Stimulated activated CD4-positive, alpha-beta T cell treated with anti-CD3 and anti-CD28 coated beads, Interleukin-12 subunit alpha, Interleukin-12 subunit beta, amount 100 ng/mL, for 4 hours (primary cell): ENCODE results near the gene MMP13.
"Not testable (repeated sequence)": the region's sequence is repeated elsewhere in the genome, so short reads cannot be mapped to it uniquely, and the experiment has no call there.

Experiments
- DNase-seq: peaks from one replicate; pipeline ENCODE4 v3.0.0-alpha.2; 2020

MMP13 gene

GRCh38 chr11:102934735-102935134 lies 20.8 kb downstream of the MMP13 start:
- DNase-seq: no peak

- no peak for DNase-seq
Measured at GRCh38 chr11:102933627-102934026, 21.9 kb downstream of the MMP13 start.

- DNase-seq: no peak
Measured at GRCh38 chr11:102932678-102933077, 22.9 kb downstream of the MMP13 start.

- DNase-seq: no peak
Measured at GRCh38 chr11:102930451-102930850, 25.1 kb downstream of the MMP13 start.

GRCh38 chr11:102929972-102930371 lies 25.6 kb downstream of the MMP13 start:
- DNase-seq: no peak

GRCh38 chr11:102929166-102929565 lies 26.4 kb downstream of the MMP13 start:
- no peak for DNase-seq

- DNase-seq: no peak
Measured at GRCh38 chr11:102928247-102928646, 27.3 kb downstream of the MMP13 start.

GRCh38 chr11:102927624-102927990 lies 27.9 kb downstream of the MMP13 start:
- DNase-seq: no peak

- DNase-seq: no peak
Measured at GRCh38 chr11:102926961-102927623, 28.4 kb downstream of the MMP13 start.

GRCh38 chr11:102926517-102926916 lies 29.0 kb downstream of the MMP13 start:
- no peak for DNase-seq

GRCh38 chr11:102925988-102926387 lies 29.5 kb downstream of the MMP13 start:
- DNase-seq: no peak

- no peak for DNase-seq
Measured at GRCh38 chr11:102924851-102925380, 30.6 kb downstream of the MMP13 start.

GRCh38 chr11:102921587-102922220 lies 33.8 kb downstream of the MMP13 start:
- no peak for DNase-seq

GRCh38 chr11:102920118-102920684 lies 35.3 kb downstream of the MMP13 start:
- no peak for DNase-seq

GRCh38 chr11:102915044-102915375 lies 40.5 kb downstream of the MMP13 start:
- no peak for DNase-seq

- DNase-seq: no peak
Measured at GRCh38 chr11:102914238-102915043, 41.1 kb downstream of the MMP13 start.

GRCh38 chr11:102912482-102912830 lies 43.1 kb downstream of the MMP13 start:
- DNase-seq: no peak

GRCh38 chr11:102911758-102912481 lies 43.6 kb downstream of the MMP13 start:
- DNase-seq: no peak

- not testable (repeated sequence) for DNase-seq
Measured at GRCh38 chr11:102905848-102906247, 49.7 kb downstream of the MMP13 start.

GRCh38 chr11:102903895-102904294 lies 51.6 kb downstream of the MMP13 start:
- DNase-seq: not testable (repeated sequence)

GRCh38 chr11:102900346-102900745 lies 55.2 kb downstream of the MMP13 start:
- DNase-seq: no peak
